ENCODE data around the gene TRABD2A. TPM values are rescaled to one million over a fixed set of nuclear protein-coding genes. Genes with fewer than 3 reads are reported as not detected.

Gene TRABD2A
- total RNA-seq, 1 experiment from 2014 or later, result 1.7 TPM

GRCh38 chr2:84793641-84794040 is 87.2 kb downstream of the TRABD2A start:
- H3K4me2 ChIP-seq (ENCODE audit: insufficient read depth, insufficient read length, low read length), result no peak overlapping the region
- H3K27ac Mint-ChIP-seq, result no peak overlapping the region
- no peak for TF ChIP-seq CTCF (conservative IDR thresholded peaks at IDR 0.05)

More at GRCh38 chr2:84793641-84794040, 87.2 kb downstream of the TRABD2A start:
- no peak overlapping the region for H2AK5ac ChIP-seq (ENCODE audit: insufficient read length, low read length)
- no peaks in the 10 kb centered on the region for H3K79me2 ChIP-seq (ENCODE audit: insufficient read depth, low read length)
- no peak overlapping the region for H3K56ac ChIP-seq (ENCODE audit: insufficient read length, low read depth, low read length)
- DNase-seq, result no peak
- Mint-ChIP-seq H3K27me3 (ENCODE audit: low read depth) (peaks cover 1% of the 10 kb centered on the region; the same call in 1 of the 2 replicates), H3K4me3 (no peak overlapping the region), H3K4me1 (peaks cover 6 to 10% of the 10 kb centered on the region in 2 experiments), H3K9me3 (0 out of 5 replicates have a peak, but pooled peaks cover 0 to 4% of the 10 kb centered on the region in 2 experiments), H3K36me3 (ENCODE audit: insufficient read depth in 1 of 3, low read depth in 3 of 3) (no peaks in the 10 kb centered on the region)
- H3K9me3 ChIP-seq (ENCODE audit: control insufficient read depth, low read depth, low read length), result no peaks in the 10 kb centered on the region
- H3K79me1 ChIP-seq (ENCODE audit: insufficient read depth, low read depth, low read length, poor library complexity, severe bottlenecking), result no peaks in the 10 kb centered on the region
- no peak overlapping the region for H3K14ac ChIP-seq (ENCODE audit: insufficient read depth, low read length)
- H3K4ac ChIP-seq (ENCODE audit: low read depth, low read length), result no peak overlapping the region
- H2BK120ac ChIP-seq (ENCODE audit: low read depth, low read length, poor library complexity, severe bottlenecking), result no peak overlapping the region
- no peak overlapping the region for H3K18ac ChIP-seq (ENCODE audit: insufficient read length, low read depth, low read length)
- H2BK5ac ChIP-seq (ENCODE audit: insufficient read length, low read length), result no peak overlapping the region
- H2BK12ac ChIP-seq (ENCODE audit: insufficient read length, low read depth, low read length), result no peak overlapping the region
- no peaks in the 10 kb centered on the region for H3K27me3 ChIP-seq (ENCODE audit: insufficient read depth, low read length)
- no CpG with 5 or more reads among the region's 4 CpGs for WGBS (ENCODE audit: extremely low coverage, insufficient read length, low lambda C conversion rate)
- H3K4me1 ChIP-seq (ENCODE audit: insufficient read depth, low read length), result no peaks in the 10 kb centered on the region
- no peaks in the 10 kb centered on the region for H3K23me2 ChIP-seq (ENCODE audit: insufficient read length, low read depth, low read length, poor library complexity, severe bottlenecking)
- H4K20me1 ChIP-seq (ENCODE audit: control insufficient read depth, insufficient read depth, insufficient read length), result no peaks in the 10 kb centered on the region
- no peak overlapping the region for H3K23ac ChIP-seq (ENCODE audit: insufficient read length, low read depth, low read length)
- H2BK20ac ChIP-seq (ENCODE audit: low read depth, low read length, poor library complexity, severe bottlenecking), result no peak overlapping the region
- H3K27ac ChIP-seq (ENCODE audit: insufficient read length, low read depth, low read length), result no peak overlapping the region
- H4K8ac ChIP-seq (replicated peaks; ENCODE audit: insufficient read length, low read depth, low read length), result no peak overlapping the region
- no peak overlapping the region for H3T11ph ChIP-seq (ENCODE audit: low read length)
- no peak overlapping the region for H4K91ac ChIP-seq (ENCODE audit: insufficient read length, low read depth, low read length)
- H3K9ac ChIP-seq (ENCODE audit: extremely low read depth, insufficient read length, low read length), result no peak overlapping the region
- H2BK15ac ChIP-seq (ENCODE audit: low read depth, low read length), result no peak overlapping the region
- H4K5ac ChIP-seq (ENCODE audit: insufficient read length, low read depth, low read length), result no peak overlapping the region
- H2AFZ ChIP-seq (ENCODE audit: low read length), result no peak overlapping the region
